Inflammatory macrophage treated with lipopolysaccharide for 4 hours (primary cell): ENCODE measurements around the gene RBM19.

Source experiments
- DNase-seq: peaks from one replicate; pipeline ENCODE4 v3.0.0-alpha.2; 2020

The RBM19 gene

GRCh38 chr12:113796066-113796827, 169.9 kb downstream of the RBM19 start:
- no peak for DNase-seq

- no peak for DNase-seq
Measured at GRCh38 chr12:113795445-113795844, 170.7 kb downstream of the RBM19 start.

GRCh38 chr12:113794774-113795173, 171.4 kb downstream of the RBM19 start:
- DNase-seq: no peak

- DNase-seq: no peak
Measured at GRCh38 chr12:113793250-113793649, 172.9 kb downstream of the RBM19 start.

GRCh38 chr12:113792450-113792849, 173.7 kb downstream of the RBM19 start:
- DNase-seq: no peak

GRCh38 chr12:113788020-113788856, 177.9 kb downstream of the RBM19 start:
- DNase-seq: no peak

- no peak for DNase-seq
Measured at GRCh38 chr12:113786107-113786506, 180.0 kb downstream of the RBM19 start.

GRCh38 chr12:113783811-113784210, 182.3 kb downstream of the RBM19 start:
- DNase-seq: no peak

GRCh38 chr12:113782873-113783272, 183.3 kb downstream of the RBM19 start:
- no peak for DNase-seq

GRCh38 chr12:113781415-113782198, 184.5 kb downstream of the RBM19 start:
- no peak for DNase-seq

GRCh38 chr12:113779774-113780173, 186.4 kb downstream of the RBM19 start:
- DNase-seq: no peak

- no peak for DNase-seq
Measured at GRCh38 chr12:113778432-113779132, 187.5 kb downstream of the RBM19 start.

- DNase-seq: no peak
Measured at GRCh38 chr12:113777751-113778150, 188.4 kb downstream of the RBM19 start.

GRCh38 chr12:113776536-113776935, 189.6 kb downstream of the RBM19 start:
- no peak for DNase-seq

- DNase-seq: no peak
Measured at GRCh38 chr12:113774526-113774925, 191.6 kb downstream of the RBM19 start.

- no peak for DNase-seq
Measured at GRCh38 chr12:113772505-113773030, 193.6 kb downstream of the RBM19 start.

- no peak for DNase-seq
Measured at GRCh38 chr12:113770389-113770865, 195.7 kb downstream of the RBM19 start.

- DNase-seq: no peak
Measured at GRCh38 chr12:113769305-113769704, 196.8 kb downstream of the RBM19 start.

GRCh38 chr12:113768850-113769249, 197.3 kb downstream of the RBM19 start:
- DNase-seq: no peak

GRCh38 chr12:113766879-113767878, 198.9 kb downstream of the RBM19 start:
- DNase-seq: no peak
